ENCODE results near the gene NLGN1. TPM values are rescaled to one million over a fixed set of nuclear protein-coding genes. Genes with fewer than 3 reads are reported as not detected.

The NLGN1 gene
- total RNA-seq, 2 donors from 2014 or later, result 0.67 to 1.3 TPM

GRCh38 chr3:173825730-173826129, 428.2 kb downstream of the NLGN1 start:
- H3K27ac ChIP-seq, result no peak overlapping the region
- no peak overlapping the region for H3K4me3 ChIP-seq
- no peak for TF ChIP-seq CTCF (IDR thresholded peaks at IDR 0.05)
- intact Hi-C loops (cut with DNase I), result no loop called here
- H3K36me3 ChIP-seq, result no peaks in the 10 kb centered on the region
- H3K4me1 ChIP-seq, result no peaks in the 10 kb centered on the region
- H3K27me3 ChIP-seq, result no peaks in the 10 kb centered on the region
- no peak for DNase-seq
- H3K9me3 ChIP-seq, result no peaks in the 10 kb centered on the region
- no peak overlapping the region for H3K9ac ChIP-seq (ENCODE audit: low read depth in 2 of 2, low read length in 2 of 2)

GRCh38 chr3:173826416-173826815, 428.9 kb downstream of the NLGN1 start:
- Histone ChIP-seq H3K27me3 (no peaks in the 10 kb centered on the region), H3K36me3 (no peaks in the 10 kb centered on the region), H3K9ac (ENCODE audit: low read depth in 2 of 2, low read length in 2 of 2) (no peak overlapping the region), H3K27ac (no peak overlapping the region), H3K9me3 (no peaks in the 10 kb centered on the region), H3K4me1 (no peaks in the 10 kb centered on the region), H3K4me3 (no peak overlapping the region)
- intact Hi-C loops (cut with DNase I), result no loop called here
- DNase-seq, result no peak
- TF ChIP-seq CTCF (IDR thresholded peaks at IDR 0.05), result no peak

GRCh38 chr3:173826901-173827609, 429.5 kb downstream of the NLGN1 start:
- H3K9ac ChIP-seq (ENCODE audit: low read depth in 2 of 2, low read length in 2 of 2), result no peak overlapping the region
- H3K4me1 ChIP-seq, result no peaks in the 10 kb centered on the region
- no peak for TF ChIP-seq CTCF (IDR thresholded peaks at IDR 0.05)
- H3K27me3 ChIP-seq, result no peaks in the 10 kb centered on the region
- H3K27ac ChIP-seq, result no peak overlapping the region
- no peaks in the 10 kb centered on the region for H3K9me3 ChIP-seq
- H3K4me3 ChIP-seq, result no peak overlapping the region
- intact Hi-C loops (cut with DNase I), result no loop called here
- DNase-seq, result no peak
- no peaks in the 10 kb centered on the region for H3K36me3 ChIP-seq

- no peaks in the 10 kb centered on the region for H3K9me3 ChIP-seq
- no peak for DNase-seq
- TF ChIP-seq CTCF (IDR thresholded peaks at IDR 0.05), result no peak
- intact Hi-C loops (cut with DNase I), result no loop called here
- no peak overlapping the region for H3K9ac ChIP-seq (ENCODE audit: low read depth in 2 of 2, low read length in 2 of 2)
- no peaks in the 10 kb centered on the region for H3K27me3 ChIP-seq
- H3K36me3 ChIP-seq, result no peaks in the 10 kb centered on the region
- no peak overlapping the region for H3K27ac ChIP-seq
- H3K4me1 ChIP-seq, result no peaks in the 10 kb centered on the region
- H3K4me3 ChIP-seq, result no peak overlapping the region
These were observed 441.1 kb downstream of the NLGN1 start for GRCh38 chr3:173838644-173839043.

GRCh38 chr3:173839859-173840258, 442.3 kb downstream of the NLGN1 start:
- Histone ChIP-seq H3K36me3 (no peaks in the 10 kb centered on the region), H3K4me3 (no peak overlapping the region), H3K4me1 (no peaks in the 10 kb centered on the region), H3K27me3 (no peaks in the 10 kb centered on the region), H3K9ac (ENCODE audit: low read depth in 2 of 2, low read length in 2 of 2) (no peak overlapping the region), H3K27ac (no peak overlapping the region), H3K9me3 (no peaks in the 10 kb centered on the region)
- intact Hi-C loops (cut with DNase I), result no loop called here
- no peak for TF ChIP-seq CTCF (IDR thresholded peaks at IDR 0.05)
- DNase-seq, result no peak
